ENCODE results near the gene PLPP4.

PLPP4 gene

DNA sequence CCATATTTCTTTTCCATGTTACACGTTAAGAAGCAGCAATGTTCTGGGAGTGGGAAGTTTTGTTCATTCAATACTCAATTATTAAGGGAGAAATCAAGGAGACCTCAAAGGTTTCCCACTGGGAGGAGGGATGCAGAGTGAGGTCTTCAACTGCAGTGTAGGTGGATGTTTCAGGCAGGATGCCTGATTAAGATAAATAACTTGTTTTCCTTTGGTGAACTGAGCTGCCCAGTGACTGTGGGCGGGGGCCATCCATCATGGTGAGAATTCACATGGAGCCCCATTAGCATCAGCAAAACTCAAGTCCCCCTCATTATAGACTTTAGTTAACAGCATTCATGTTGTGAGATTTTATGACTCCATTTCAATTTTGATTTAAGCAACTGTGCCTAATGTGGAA lies 121.1 kb downstream of the PLPP4 start:
- DNase-seq (ENCODE audit: low read depth in 2 of 2): no peak

DNA sequence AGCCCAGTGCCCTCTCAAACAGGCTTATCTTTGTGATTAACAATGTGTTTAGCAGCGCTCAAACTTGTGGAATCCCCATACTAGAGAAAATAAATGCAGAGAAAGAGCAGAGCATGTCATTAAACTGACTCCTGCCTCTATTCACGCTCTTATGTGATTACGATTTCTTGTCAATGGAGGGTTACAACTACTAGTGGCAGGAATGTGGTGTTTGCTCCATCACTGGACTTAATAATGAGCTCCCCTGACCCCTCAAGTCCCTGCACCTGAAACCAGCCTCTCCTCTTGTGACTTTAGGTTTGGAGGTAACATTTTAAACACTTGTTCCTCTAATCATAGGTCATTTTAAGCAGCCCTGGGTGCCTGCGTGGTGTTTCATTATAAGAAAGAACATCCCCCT lies 121.9 kb downstream of the PLPP4 start:
- no peak for DNase-seq (ENCODE audit: low read depth in 2 of 2)

DNA sequence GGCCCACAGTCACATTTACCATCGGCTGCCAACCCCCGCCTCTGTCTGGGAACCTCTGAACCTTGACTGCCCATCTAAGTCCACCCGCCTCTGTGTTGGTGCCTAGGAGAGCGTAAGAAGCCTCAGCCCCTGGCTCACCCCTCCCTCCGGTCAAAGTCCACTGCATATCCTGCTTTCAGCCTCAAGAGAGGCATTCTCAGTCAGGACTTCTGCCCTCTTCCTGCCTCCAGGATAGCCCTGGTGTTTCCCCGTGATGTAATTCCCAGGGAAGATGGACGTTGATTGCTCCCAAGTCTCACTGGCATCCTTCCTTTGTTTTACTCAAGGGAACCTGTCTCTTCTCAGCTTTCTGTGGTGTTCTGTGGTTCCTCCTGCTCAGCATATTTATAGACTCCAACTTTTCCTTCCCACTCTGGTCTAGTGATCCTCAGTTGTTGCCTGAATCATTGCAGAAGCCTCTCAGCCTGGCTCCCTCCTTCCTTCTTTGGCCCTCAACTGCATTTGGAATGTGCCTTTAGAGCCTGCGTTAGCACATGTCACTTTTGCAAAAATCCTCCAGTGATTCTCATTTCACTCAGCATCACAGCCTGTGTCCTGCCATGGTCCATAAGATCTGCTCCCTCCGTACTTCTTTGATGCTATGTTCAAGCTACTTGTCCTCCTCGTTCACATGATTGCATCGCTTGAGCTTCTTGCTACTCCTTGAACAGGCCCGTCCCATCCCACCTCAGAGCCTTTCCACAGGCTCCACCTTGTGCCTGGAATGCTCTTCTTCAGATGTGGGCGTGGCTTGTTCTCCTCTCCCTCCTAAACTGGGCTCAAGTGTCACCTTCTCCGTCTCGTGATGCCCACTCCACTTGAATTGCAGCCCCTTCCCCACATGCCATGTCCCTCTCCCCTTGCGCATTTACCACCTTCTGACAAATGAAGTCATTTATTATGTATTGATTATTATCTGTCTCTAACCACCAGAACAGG lies 124.2 kb downstream of the PLPP4 start:
- no peak for DNase-seq (ENCODE audit: low read depth in 2 of 2)

- no peak for DNase-seq (ENCODE audit: low read depth in 2 of 2)
Measured at GRCh38 chr10:120582753-120583152, 125.7 kb downstream of the PLPP4 start.

GRCh38 chr10:120583424-120584108 lies 126.5 kb downstream of the PLPP4 start:
- no peak for DNase-seq (ENCODE audit: low read depth in 2 of 2)

DNA sequence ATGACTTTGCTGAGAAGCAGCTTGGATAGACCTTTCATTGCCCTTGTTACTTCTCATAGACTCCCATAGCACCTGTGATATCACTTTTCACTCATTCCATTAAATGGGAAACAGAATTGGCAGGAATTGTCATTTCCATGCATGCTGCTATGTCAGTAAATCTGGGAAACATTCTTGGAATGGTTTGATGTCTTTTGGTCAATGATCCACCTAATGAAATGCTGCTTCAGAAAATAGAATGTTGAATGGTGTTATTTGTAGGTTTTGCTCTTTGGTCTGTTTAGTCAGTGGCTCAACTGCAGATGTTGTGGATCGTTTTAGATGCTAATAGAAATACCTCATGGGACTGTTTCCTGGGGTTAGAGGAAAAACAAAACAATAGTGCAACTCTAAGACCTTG lies 127.8 kb downstream of the PLPP4 start:
- no peak for DNase-seq (ENCODE audit: low read depth in 2 of 2)

DNA sequence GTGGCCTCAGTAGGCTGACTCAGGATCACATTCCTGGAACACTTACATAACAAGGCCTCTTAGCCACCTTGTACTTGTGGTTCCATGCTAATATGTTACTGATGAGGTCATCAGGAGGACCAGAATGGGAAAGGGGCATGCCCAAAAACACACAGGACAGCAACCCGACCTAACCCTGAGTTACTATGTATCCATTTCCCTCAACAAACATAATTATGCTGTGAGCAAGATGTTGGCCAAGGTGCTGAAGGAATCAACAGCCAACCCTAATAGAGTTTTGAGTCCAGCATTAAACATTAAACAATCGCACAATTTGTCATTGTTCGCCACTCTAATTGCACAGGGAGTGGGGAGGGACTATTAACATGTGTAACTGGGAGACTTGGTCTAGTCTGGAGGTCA lies 129.4 kb downstream of the PLPP4 start:
- no peak for DNase-seq (ENCODE audit: low read depth in 2 of 2)

GRCh38 chr10:120587061-120587460 lies 130.0 kb downstream of the PLPP4 start:
- no peak for DNase-seq (ENCODE audit: low read depth in 2 of 2)

- DNase-seq (ENCODE audit: low read depth in 2 of 2): no peak
Measured at GRCh38 chr10:120588311-120588710, 131.3 kb downstream of the PLPP4 start.

DNA sequence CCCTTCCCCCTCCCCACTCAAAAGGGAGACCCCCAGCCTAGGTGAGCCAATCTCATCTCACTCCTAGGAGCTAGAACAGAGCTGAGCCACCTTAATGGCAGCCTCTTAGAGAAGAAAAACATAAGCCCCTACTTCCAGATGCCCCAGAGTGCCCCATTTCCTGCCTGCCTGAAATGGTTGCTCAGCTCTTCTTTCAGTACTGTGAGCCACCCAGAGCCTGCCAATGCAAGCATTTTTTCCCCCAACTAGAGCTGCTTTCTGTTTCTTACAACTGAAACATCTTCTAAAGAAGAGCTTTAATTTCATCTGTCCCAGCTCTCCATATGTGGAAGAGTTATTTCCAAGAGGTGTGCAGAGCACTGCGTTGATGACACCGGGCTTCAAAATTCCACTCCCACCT lies 136.7 kb downstream of the PLPP4 start:
- DNase-seq (ENCODE audit: low read depth in 2 of 2): no peak

DNA sequence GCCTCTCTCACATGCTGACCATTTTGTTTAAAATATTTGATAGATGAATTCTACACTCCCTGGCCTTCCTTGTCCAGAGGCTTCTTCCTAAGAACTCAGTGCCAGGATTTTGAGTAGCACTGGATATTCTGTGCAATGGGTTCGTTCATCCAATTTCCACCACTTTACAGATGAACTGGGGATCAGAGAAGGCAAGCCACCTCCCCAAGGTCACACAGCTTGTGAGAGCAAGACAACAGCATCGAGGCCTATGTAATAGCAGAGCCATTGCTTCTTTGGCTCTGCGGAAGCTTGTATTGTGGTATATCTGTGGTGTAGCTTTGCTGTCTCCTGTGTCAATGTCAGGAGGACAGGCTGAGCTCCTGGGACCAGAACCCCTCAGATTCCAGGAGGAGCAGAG lies 140.9 kb downstream of the PLPP4 start:
- no peak for DNase-seq (ENCODE audit: low read depth in 2 of 2)

GRCh38 chr10:120598386-120598785 lies 141.4 kb downstream of the PLPP4 start:
- no peak for DNase-seq (ENCODE audit: low read depth in 2 of 2)

DNA sequence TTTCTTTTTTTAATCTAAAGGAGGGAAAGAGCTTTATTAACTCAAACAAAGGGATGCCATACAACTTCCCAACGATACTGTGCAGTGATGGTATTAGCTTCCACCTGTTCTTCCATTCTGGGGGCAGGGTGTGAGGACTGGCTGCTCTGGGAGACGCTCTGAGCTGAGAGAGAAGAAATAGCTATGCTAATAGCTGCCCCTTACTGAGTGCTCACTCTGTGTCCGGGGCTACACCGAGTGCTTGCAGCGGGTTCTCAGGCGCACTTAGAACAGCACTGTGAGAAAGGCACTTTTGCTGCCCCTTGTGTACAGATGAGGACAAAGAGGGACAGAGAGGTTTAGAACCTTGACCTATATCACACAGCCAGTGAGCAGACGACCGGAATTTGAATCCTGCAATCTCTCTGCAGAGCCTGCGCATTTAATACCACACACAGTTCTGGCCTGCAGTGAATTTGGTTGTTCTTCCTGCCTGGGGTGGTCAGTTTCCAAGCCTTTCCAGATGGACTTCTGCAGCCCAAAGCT lies 142.2 kb downstream of the PLPP4 start:
- no peak for DNase-seq (ENCODE audit: low read depth in 2 of 2)

GRCh38 chr10:120600871-120601649 lies 144.0 kb downstream of the PLPP4 start:
- DNase-seq (ENCODE audit: low read depth in 2 of 2): no peak

- no peak for DNase-seq (ENCODE audit: low read depth in 2 of 2)
Measured at GRCh38 chr10:120601999-120602398, 145.0 kb downstream of the PLPP4 start.

GRCh38 chr10:120605410-120605809 lies 148.4 kb downstream of the PLPP4 start:
- DNase-seq (ENCODE audit: low read depth in 2 of 2): no peak

DNA sequence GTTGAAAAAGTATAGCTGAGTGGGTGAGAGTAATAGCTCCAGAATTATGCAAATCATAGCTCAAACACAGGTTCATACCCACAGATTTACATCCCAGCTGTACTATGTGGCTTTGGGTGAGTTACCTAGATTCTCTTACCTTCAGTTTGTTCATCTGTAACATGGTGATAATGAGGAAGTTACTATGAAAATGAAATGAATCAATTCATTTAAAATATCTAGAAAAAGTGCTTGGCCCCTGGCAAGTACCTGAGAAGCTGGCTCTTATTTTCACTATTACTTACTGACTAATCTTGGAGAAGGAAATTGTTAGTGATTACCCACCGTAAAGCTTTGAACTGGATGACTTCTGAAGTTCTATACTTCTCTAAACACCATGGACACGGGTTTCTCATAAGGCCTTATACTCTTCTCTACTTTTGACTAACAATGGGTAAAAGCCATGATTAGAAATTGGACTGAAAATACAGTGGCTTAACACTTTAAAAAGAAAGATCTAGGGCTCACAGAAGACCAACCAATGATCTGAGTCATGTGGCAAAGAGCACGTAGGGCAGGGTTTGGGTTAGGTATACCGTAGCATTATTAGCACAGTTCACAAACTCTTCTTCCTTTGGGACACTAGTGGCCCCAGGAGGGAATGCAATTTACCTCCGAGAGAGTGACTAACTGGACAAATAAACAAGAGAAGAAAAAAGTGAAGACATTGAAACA lies 149.2 kb downstream of the PLPP4 start:
- no peak for DNase-seq (ENCODE audit: low read depth in 2 of 2)

DNA sequence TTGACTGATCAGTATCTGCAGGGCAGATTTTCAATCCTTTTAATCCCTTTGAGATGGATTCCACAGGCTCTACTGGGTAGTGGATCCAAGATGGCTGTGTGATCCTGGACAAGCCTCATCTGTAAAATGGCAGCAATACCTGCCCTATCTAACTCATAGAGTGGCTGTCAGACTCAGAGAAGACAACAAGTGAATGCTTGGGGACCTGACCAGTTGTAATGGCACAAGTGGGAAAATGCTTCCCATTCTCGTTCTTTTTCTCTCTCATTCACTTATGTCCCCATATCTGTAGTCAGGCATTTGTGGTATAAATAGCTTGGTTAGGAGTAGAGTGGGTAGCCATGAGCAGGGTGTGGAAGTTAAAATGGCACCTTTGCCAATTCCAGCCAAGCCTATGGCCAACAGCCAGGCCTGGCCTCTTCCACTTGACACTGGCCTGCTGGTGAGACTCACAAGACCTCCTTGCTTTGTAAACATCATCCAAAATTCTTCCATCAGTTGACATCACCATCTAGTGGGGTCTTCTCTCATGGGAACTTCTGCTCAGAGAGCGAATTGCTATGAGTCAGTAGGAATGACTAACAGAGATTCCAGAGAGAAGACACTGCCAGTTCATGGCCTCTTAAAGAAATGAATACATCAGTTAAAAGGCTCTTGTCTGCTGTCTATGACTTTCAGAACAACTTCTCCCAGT lies 150.1 kb downstream of the PLPP4 start:
- no peak for DNase-seq (ENCODE audit: low read depth in 2 of 2)

DNA sequence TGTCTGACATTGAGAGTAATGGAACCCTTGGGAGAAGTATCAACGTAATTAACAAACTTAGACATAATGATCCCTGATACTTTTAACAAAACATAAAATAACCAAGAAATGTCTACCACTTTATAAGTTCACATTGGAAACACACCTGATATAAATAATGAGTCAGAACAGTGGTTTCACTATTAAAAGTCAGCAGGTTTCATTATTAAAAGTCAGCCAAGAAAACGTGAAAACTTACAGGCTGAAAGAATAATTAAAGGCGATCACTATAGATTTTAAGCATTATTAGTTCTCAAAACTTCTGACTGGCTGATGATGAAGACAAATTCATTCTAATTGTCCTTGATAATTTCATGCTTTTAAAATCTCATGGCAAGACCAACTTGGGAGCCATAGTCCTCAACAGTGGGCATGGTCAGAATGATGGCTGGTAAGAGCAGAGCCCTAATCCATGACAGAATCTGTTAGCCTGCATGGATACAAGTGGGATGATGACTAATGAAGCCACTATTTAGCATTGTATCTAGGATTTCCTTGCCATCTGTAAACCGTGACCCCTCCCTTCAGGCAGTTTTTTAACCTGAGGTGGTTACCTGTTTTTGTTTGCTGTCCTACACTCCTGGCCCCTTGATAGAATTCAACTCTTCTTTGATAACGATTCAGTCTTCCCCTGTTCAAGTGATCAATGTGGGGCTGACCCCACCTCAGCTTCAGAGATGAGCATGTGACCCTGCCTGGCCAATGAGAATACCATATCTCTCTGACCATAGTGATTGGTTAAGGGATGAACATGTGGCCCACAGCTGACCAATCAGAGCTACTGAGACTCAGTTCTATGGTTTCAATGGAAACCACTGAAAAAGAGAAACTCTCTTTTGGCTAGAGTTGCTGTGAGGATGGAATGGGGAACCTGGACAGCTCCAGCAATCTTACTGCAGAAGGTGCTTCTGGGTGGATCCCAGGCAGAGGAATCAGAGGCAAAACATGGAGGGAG lies 151.0 kb downstream of the PLPP4 start:
- DNase-seq (ENCODE audit: low read depth in 2 of 2): no peak

DNA sequence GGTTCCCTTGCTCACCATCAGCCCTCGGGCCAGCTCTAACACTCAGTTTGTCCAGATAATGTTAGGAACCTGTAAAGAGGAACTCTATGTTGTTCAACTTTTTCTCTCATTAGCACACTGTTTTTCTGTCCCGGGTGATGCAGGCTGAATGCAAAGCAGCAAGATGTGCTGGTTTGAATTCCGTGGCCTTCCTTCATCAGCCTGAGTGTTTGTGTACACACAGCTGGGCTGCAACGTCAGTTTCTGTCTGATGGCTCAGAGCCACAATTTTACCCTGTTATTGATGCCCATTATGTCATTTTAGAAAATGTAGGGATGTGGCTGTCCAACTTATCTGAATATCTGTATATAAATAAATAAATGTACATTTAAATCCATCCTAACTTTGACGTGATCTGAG lies 152.0 kb downstream of the PLPP4 start:
- DNase-seq (ENCODE audit: low read depth in 2 of 2): no peak
